Measurements from ENCODE around the gene PRDM10.

PRDM10 gene

GRCh38 chr11:129864811-129865210, 137.8 kb downstream of the PRDM10 start:
- TF ChIP-seq GATA1 (IDR thresholded peaks at IDR 0.05; ENCODE audit: low read depth, low read length), result no peak
- TF ChIP-seq POLR2A (IDR thresholded peaks at IDR 0.05; ENCODE audit: low read length), result no peak

GRCh38 chr11:129861702-129862522, 140.7 kb downstream of the PRDM10 start:
- DNase-seq, result no peak
- no peak for TF ChIP-seq POLR2A (IDR thresholded peaks at IDR 0.05; ENCODE audit: low read length)
- TF ChIP-seq GATA1 (IDR thresholded peaks at IDR 0.05; ENCODE audit: low read depth, low read length), result no peak

More at GRCh38 chr11:129864811-129865210, 137.8 kb downstream of the PRDM10 start:
- no peak for DNase-seq

- no peak for DNase-seq
- TF ChIP-seq GATA1 (IDR thresholded peaks at IDR 0.05; ENCODE audit: low read depth, low read length) (no peak), POLR2A (IDR thresholded peaks at IDR 0.05; ENCODE audit: low read length) (no peak)
Measured at GRCh38 chr11:129856036-129856435, 146.6 kb downstream of the PRDM10 start.

GRCh38 chr11:129855086-129855485, 147.5 kb downstream of the PRDM10 start:
- TF ChIP-seq POLR2A (IDR thresholded peaks at IDR 0.05; ENCODE audit: low read length), result no peak
- TF ChIP-seq GATA1 (IDR thresholded peaks at IDR 0.05; ENCODE audit: low read depth, low read length), result no peak
- no peak for DNase-seq

GRCh38 chr11:129854232-129854805, 148.3 kb downstream of the PRDM10 start:
- TF ChIP-seq GATA1 (IDR thresholded peaks at IDR 0.05; ENCODE audit: low read depth, low read length), result no peak
- TF ChIP-seq POLR2A (IDR thresholded peaks at IDR 0.05; ENCODE audit: low read length), result no peak
- DNase-seq, result no peak

GRCh38 chr11:129853518-129854231, 149.0 kb downstream of the PRDM10 start:
- TF ChIP-seq GATA1 (IDR thresholded peaks at IDR 0.05; ENCODE audit: low read depth, low read length) (no peak), POLR2A (IDR thresholded peaks at IDR 0.05; ENCODE audit: low read length) (no peak)
- no peak for DNase-seq

- no peak for DNase-seq
- TF ChIP-seq GATA1 (IDR thresholded peaks at IDR 0.05; ENCODE audit: low read depth, low read length), result no peak
- no peak for TF ChIP-seq POLR2A (IDR thresholded peaks at IDR 0.05; ENCODE audit: low read length)
Measured at GRCh38 chr11:129852125-129852740, 150.4 kb downstream of the PRDM10 start.

All from erythroblast (primary cell).